Dendritic cell treated with granulocyte-macrophage colony-stimulating factor and Interleukin-4, amounts not matched to agents 40 ng/mL and 50 ng/mL, for 4 days (primary cell): ENCODE results near the gene KLRG1.

Source experiments
- H3K27ac Mint-ChIP-seq: one replicate; pipeline ENCODE4 v1.8.0; 2022; ENCODE audit warnings: mild to moderate bottlenecking, mixed read lengths
- H3K27me3 Mint-ChIP-seq: one replicate; pipeline ENCODE4 v1.8.0; 2022; ENCODE audit warnings: mild to moderate bottlenecking, mixed read lengths
- H3K36me3 Mint-ChIP-seq: one replicate; pipeline ENCODE4 v1.8.0; 2022; ENCODE audit warnings: low read depth, mixed read lengths
- H3K4me1 Mint-ChIP-seq: one replicate; pipeline ENCODE4 v1.8.0; 2022; ENCODE audit warnings: low read depth, mixed read lengths
- H3K4me3 Mint-ChIP-seq: one replicate; pipeline ENCODE4 v1.8.0; 2022; ENCODE audit warnings: mild to moderate bottlenecking, moderate library complexity, mixed read lengths
- H3K9me3 Mint-ChIP-seq: one replicate; pipeline ENCODE4 v1.8.0; 2022; ENCODE audit warnings: mixed read lengths
- intact Hi-C: fragments of 100-400 bp; cut with micrococcal nuclease; formaldehyde crosslinking; loops from one replicate; pipeline ENCODE4 v1.15.0; 2022

Gene KLRG1

DNA sequence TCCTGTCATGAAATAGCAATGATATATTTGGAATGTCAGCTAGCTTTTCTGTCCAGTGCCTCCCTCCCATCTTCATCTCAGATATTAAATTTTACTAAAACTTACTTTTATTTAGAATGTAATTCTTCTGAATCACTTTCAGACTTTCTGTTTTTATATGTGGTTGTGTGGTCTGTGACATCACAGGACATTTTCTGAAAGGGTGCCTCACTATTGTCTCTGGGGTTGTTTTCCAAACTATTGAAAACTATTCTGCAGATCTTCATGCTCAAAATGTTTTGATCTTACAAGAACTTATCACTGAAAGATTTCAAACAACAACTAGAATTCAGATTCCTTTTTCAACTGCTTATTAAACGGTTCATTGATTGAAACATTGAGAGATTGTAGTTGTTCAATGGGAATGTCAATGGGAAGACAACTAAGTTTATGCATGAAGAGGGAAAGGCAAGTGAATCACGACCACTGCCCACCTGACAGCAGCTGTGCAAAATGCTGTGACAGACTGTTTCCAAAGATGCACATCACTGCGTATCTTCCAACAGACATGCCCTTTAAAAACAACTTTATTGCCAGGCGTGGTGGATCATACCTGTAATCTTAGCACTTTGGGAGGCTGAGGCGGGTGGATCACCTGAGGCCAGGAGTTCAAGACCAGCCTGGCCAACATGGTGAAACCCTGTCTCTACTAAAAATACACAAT, 51.3 kb downstream of the KLRG1 start:
- no peaks in the 10 kb centered on the region for H3K36me3 Mint-ChIP-seq
- no peaks in the 10 kb centered on the region for H3K4me1 Mint-ChIP-seq
- no peak overlapping the region for H3K27ac Mint-ChIP-seq
- H3K4me3 Mint-ChIP-seq: no peak overlapping the region
- intact Hi-C loops: loop anchor here (5.0 to 10.0 kb wide), 2 partner anchors 126 to 378 kb away; partner anchors contain the start of genes MFAP5 and PHC1
- H3K27me3 Mint-ChIP-seq: peaks cover 4% of the 10 kb centered on the region
- H3K9me3 Mint-ChIP-seq: no peaks in the 10 kb centered on the region

DNA sequence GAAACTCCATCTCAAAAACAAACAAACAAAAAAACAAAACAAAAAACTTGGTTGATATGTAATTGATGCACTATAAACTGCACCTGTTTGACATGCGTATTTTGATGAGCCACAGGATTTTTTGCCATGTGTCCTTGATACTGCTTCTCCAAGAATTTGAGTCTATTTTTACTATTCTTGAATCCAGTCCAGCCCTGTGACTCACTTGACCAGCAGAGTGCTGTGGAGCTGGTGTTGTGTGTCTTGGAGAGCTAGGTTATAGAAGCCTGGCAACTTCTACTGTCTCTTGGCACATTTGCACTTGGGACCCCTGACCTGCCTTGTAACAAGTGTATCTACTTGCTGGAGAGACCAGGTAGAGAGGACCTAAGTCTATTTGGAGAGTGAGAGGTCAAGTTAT, 52.0 kb downstream of the KLRG1 start:
- intact Hi-C loops: loop anchor here (5.0 to 10.0 kb wide), 2 partner anchors 127 to 379 kb away; partner anchors contain the start of genes MFAP5 and PHC1
- H3K27ac Mint-ChIP-seq: no peak overlapping the region

DNA sequence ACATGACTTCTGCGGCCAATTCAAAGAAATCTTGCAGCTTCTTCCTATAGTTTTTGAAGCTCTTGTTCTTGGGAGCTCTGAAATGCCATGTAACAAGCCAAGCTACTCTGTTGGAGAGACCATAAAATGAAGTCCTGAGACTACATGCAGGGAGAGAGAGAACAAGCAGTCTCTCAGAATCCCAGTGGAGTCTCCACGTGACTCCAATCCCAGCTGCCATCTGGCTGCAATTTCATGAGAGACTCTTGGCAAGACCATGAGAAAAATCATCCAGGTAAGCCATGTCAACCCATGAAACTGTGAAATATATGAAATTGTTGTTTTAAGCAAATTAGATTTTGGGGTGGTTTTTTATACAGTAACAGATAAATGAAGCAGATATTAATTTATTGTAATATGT, 54.4 kb downstream of the KLRG1 start:
- H3K27ac Mint-ChIP-seq: no peak overlapping the region
- intact Hi-C loops: loop anchor here (5.0 to 10.0 kb wide), 2 partner anchors 129 to 381 kb away; partner anchors contain the start of genes MFAP5 and PHC1
- H3K36me3 Mint-ChIP-seq: no peaks in the 10 kb centered on the region
- H3K9me3 Mint-ChIP-seq: no peaks in the 10 kb centered on the region
- no peaks in the 10 kb centered on the region for H3K4me1 Mint-ChIP-seq
- no peak overlapping the region for H3K4me3 Mint-ChIP-seq
- peaks cover 9% of the 10 kb centered on the region for H3K27me3 Mint-ChIP-seq

More for the DNA sequence above, 52.0 kb downstream of the KLRG1 start:
- no peaks in the 10 kb centered on the region for H3K36me3 Mint-ChIP-seq
- H3K4me3 Mint-ChIP-seq: no peak overlapping the region
- H3K27me3 Mint-ChIP-seq: peaks cover 8% of the 10 kb centered on the region
- no peaks in the 10 kb centered on the region for H3K4me1 Mint-ChIP-seq
- no peaks in the 10 kb centered on the region for H3K9me3 Mint-ChIP-seq

DNA sequence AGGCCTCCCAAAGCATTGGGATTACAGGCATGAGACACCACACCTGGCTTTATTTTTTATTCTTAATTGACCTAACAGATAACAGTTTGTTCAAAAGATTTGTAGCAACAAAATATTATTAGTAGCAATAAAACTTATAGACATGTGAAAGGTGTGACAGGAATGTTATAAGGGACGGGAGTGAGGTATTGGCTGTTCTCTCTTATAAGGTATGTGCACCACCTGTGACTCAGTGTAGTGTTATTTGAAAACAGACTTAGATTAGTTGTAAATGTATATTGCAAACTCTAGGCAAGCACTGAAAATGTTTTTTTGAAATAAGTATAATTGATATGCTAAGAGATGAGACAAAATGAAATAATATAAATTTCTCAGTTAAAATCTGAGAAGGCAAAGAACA, 57.8 kb downstream of the KLRG1 start:
- intact Hi-C loops: loop anchor here (10.0 kb wide), 1 partner anchor 132 kb away; the partner anchor contains the start of gene PHC1
- Mint-ChIP-seq H3K27ac (no peak overlapping the region), H3K36me3 (no peaks in the 10 kb centered on the region), H3K27me3 (peaks cover 6% of the 10 kb centered on the region), H3K4me3 (no peak overlapping the region), H3K9me3 (no peaks in the 10 kb centered on the region), H3K4me1 (peaks cover 18% of the 10 kb centered on the region)

DNA sequence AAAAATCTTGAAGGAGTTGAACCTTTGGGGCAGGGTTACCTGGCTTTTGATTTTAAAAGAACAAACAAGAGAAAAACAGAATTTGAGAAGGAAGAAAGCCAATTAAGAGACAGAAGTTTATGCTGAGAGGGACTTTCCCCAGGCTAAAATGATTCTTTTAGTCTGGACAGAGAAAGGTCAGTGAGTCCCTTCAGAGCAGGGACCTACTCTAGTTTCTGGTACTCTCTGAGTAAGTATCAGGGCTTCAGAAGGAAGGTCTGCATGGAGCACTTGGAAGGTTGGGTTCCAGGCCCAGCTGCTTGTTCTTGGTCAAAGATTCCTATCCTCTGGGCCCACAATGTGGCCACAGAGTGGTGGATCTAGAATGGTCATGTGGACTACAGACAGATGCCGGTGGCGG, 59.6 kb downstream of the KLRG1 start:
- Mint-ChIP-seq H3K4me1 (peaks cover 22% of the 10 kb centered on the region), H3K9me3 (no peaks in the 10 kb centered on the region), H3K27me3 (peaks cover 8% of the 10 kb centered on the region), H3K4me3 (no peak overlapping the region), H3K27ac (no peak overlapping the region), H3K36me3 (no peaks in the 10 kb centered on the region)
- intact Hi-C loops: loop anchor here (2.0 to 10.0 kb wide), 2 partner anchors 134 to 366 kb away; partner anchors contain the start of gene PHC1

DNA sequence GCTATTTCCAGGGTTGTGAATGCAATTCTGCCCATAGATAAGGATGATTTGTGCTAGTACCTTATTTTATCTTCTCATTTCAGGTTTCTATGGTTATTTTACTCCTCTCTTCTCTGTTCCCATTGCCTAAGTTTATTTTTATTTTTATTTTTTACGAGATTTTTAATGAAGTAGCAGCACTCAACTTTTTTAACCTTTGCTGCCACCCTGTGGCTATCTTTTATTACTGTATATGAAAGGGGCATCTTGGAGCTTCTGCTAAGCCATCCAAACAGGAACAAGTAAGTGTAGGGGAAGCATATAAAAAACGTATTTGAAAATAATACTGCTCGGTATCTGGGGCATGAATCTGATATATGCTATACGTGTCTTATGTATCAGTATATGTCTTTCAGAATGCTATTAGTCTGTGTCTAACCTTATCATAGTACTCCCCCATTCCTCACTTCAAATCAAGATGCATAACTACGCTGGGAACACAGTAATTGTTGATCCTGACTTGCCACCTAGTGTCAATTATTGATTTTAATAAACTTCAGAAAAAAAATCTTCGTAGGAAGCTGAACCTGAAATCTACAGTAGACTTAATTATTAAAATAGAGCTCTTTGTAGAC, 60.3 kb downstream of the KLRG1 start:
- intact Hi-C loops: loop anchor here (2.0 to 10.0 kb wide), 2 partner anchors 135 to 367 kb away; partner anchors contain the start of gene PHC1
- H3K27me3 Mint-ChIP-seq: peaks cover 8% of the 10 kb centered on the region

DNA sequence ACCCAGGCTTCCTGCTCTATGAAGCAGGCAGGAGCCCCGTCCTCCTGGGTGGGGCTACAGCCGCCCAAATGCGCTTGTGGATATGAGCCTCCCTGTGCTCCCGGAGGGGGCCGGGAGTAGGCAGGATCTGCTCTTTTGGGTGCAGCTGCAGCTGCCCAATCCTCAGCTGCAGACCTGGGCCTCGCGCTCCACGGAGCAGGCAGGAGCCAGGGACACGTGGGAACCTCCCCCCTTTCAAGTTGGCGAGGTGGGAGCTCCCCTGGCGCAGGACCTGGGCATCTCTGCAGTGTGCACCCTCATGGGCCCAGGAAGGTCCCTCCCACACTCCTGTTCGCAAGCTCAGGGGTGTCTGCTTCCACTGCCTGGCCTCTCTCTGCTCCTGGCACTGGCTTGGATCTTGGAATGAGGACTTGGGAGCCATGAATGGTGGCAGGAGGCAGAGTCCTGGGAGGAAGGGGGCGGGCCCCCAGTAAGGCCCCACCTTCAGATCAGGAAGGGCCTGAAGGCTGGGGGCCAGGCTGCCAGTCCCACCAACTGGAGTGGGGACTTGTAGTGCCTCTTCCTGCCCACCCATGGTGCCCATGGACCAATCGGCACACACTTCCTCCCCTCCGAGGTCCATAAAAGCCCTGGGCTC, 61.3 kb downstream of the KLRG1 start:
- H3K36me3 Mint-ChIP-seq: no peaks in the 10 kb centered on the region
- peaks cover 23% of the 10 kb centered on the region for H3K4me1 Mint-ChIP-seq
- H3K27ac Mint-ChIP-seq: peak overlapping the region; percentile 6
- no peak overlapping the region for H3K4me3 Mint-ChIP-seq
- no peaks in the 10 kb centered on the region for H3K9me3 Mint-ChIP-seq
- intact Hi-C loops: no loop called here
- peaks cover 8% of the 10 kb centered on the region for H3K27me3 Mint-ChIP-seq

More for the DNA sequence above, 60.3 kb downstream of the KLRG1 start:
- no peaks in the 10 kb centered on the region for H3K9me3 Mint-ChIP-seq
- H3K27ac Mint-ChIP-seq: no peak overlapping the region
- H3K36me3 Mint-ChIP-seq: no peaks in the 10 kb centered on the region
- H3K4me1 Mint-ChIP-seq: peaks cover 23% of the 10 kb centered on the region
- no peak overlapping the region for H3K4me3 Mint-ChIP-seq

DNA sequence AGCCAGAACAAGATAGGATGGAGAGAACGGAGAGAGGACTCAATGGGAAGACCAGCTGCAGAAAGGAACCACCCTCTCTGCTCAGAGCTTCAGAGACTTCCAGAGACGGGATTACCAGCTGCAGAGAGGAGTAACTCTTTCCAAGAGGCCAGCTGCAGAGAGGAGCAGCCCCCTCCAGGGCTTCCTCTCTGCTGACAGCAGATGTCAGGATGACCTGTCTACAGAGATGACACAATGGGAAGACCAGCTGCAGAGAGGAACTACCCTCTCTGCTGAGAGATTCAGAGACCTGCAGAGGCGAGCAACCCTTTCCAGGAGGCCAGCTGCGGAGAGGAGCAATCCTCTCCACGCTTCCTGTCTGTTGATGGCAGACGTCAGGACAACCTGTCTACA, 61.8 kb downstream of the KLRG1 start:
- H3K9me3 Mint-ChIP-seq: no peaks in the 10 kb centered on the region
- intact Hi-C loops: no loop called here
- no peaks in the 10 kb centered on the region for H3K36me3 Mint-ChIP-seq
- H3K27ac Mint-ChIP-seq: peak overlapping the region; percentile 6
- H3K4me1 Mint-ChIP-seq: peaks cover 23% of the 10 kb centered on the region
- no peak overlapping the region for H3K4me3 Mint-ChIP-seq
- H3K27me3 Mint-ChIP-seq: peaks cover 5% of the 10 kb centered on the region

DNA sequence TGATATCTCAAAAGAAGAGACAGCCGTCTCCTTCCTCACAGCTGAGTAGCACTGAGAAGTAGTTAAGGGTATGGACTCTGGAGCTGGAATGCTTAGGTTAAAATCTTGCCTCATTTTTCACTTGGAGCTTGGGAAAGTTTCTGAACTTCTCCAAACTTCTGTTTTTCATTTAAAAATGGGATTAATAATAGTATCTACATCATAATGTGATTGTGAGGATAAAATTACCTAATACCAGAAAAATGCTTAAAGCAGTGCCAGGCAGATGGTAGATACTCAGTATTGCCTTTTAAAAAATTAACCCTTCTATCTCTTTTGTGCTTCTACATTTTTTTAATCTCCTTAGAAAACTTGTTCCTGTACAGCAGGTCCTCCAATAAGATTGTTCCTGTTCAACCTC, 63.3 kb downstream of the KLRG1 start:
- intact Hi-C loops: no loop called here
- Mint-ChIP-seq H3K4me1 (peaks cover 23% of the 10 kb centered on the region), H3K36me3 (no peaks in the 10 kb centered on the region), H3K9me3 (no peaks in the 10 kb centered on the region), H3K27ac (no peak overlapping the region), H3K4me3 (no peak overlapping the region), H3K27me3 (peaks cover 4% of the 10 kb centered on the region)
